Psoas muscle (tissue), 8 donors: ENCODE measurements around the gene CATSPER2. TPM values are rescaled to one million over a fixed set of nuclear protein-coding genes. Genes with fewer than 3 reads are reported as not detected.
"Not testable (repeated sequence)": the region's sequence is repeated elsewhere in the genome, so short reads cannot be mapped to it uniquely, and the experiment has no call there.

ENCODE experiments used
- ATAC-seq, 4 donors: fragments of 200-7000 bp; cut with Tn5 transposase; one replicate each; pipeline ENCODE4 v1.9.1; 2020; ENCODE audit warnings: moderate library complexity in 3 of 4, mild to moderate bottlenecking in 2 of 4
- DNase-seq, 2 donors: peaks; one replicate each; pipeline ENCODE4 v3.0.0-alpha.2; 2020
- H3K27ac ChIP-seq: fragments of 200-600 bp; one replicate; pipeline ENCODE4 v1.8.0; 2022
- H3K27me3 ChIP-seq, 3 donors: fragments of 200-600 bp in 1 of 3; one replicate each; pipeline versions ENCODE4 v1.6.1 to v1.8.0; 2013 to 2022; ENCODE audit warnings: low read length in 2 of 3, mild to moderate bottlenecking in 2 of 3, moderate library complexity in 1 of 3; ENCODE audit not compliant: insufficient read depth in 3 of 3
- H3K36me3 ChIP-seq, 2 donors: fragments of 200-600 bp in 1 of 2; one replicate each; pipeline versions ENCODE4 v1.6.1 to v1.8.0; 2013 to 2022; ENCODE audit warnings: low read depth in 1 of 2, mild to moderate bottlenecking in 1 of 2, moderate library complexity in 1 of 2; ENCODE audit not compliant: insufficient read depth in 1 of 2
- H3K4me1 ChIP-seq: fragments of 200-600 bp; one replicate; pipeline ENCODE4 v1.8.0; 2022
- H3K4me3 ChIP-seq: fragments of 200-600 bp; one replicate; pipeline ENCODE4 v1.8.0; 2022; ENCODE audit warnings: mild to moderate bottlenecking
- H3K9me3 ChIP-seq: fragments of 200-600 bp; one replicate; pipeline ENCODE4 v1.8.0; 2022
- WGBS, 3 donors: extraction: QIAGEN DNeasy Blood & Tissue Kit; methylation state at CpG; one replicate each; pipeline versions ENCODE4 v1.1.6 to v1.1.7; 2013; 5-methylcytosine and 5-hydroxymethylcytosine counted together
- intact Hi-C, 2 donors: fragments of 100-400 bp; cut with DNase I; formaldehyde crosslinking; loops; one replicate each; pipeline versions ENCODE4 v1.11.0 to v1.14.2; 2022
- long read RNA-seq, 2 donors: library from polyadenylated mRNA; unstranded; transcript quantifications; one replicate each; pipeline ENCODE4 v2.0.0, GENCODE V29; 2021
- polyA plus RNA-seq, 3 donors: library from polyadenylated mRNA; stranded (reverse); fragments of 200-250 nt; gene quantifications; one replicate each; pipeline ENCODE4 v1.2.3, GENCODE V29; 2013
- total RNA-seq, 4 donors: library from RNA; stranded (reverse); fragmentation: NEBNext Ultra II Directional in 2 of 4; extraction: Animal tissue kit (Norgen Biotek cat#: 25700) in 2 of 4; gene quantifications; one replicate each; pipeline versions ENCODE4 v1.2.1 to v1.2.4, GENCODE V29; 2021 to 2023
- TF ChIP-seq, protein P1 (sequence below): fragments of 200-600 bp; IDR thresholded peaks from one replicate; pipeline ENCODE4 v1.8.0; 2022; ENCODE audit warnings: antibody characterized with exemption
- donor health status: healthy with polysubstance abuse.
- donor health status: DM: no; HTN: no; CAD: no; lungs with moderate emphysema.
- donor health status: Bipolar disorder and iron deficiency.
- donor health status: healthy.
- donor health status: DM: yes; HTN: yes; CAD: no.
- donor health status: DM: no; HTN: no; CAD: no.
- donor health status: DM: no; HTN: no; CAD: no.
- donor health status: DM: yes; HTN: yes; CAD: no.

The CATSPER2 gene
- total RNA-seq: 1 to 10 TPM in 3 of 4 donors, under 1 TPM in 1; 0.87 to 1.4 (median 1.2) TPM
- polyA plus RNA-seq: 1 to 10 TPM in 2 of 3 donors, under 1 TPM in 1; 0.80 to 3.2 (median 3.1) TPM
- long read RNA-seq, donor 1: 0 reads
- long read RNA-seq, donor 2: 0 reads

DNA sequence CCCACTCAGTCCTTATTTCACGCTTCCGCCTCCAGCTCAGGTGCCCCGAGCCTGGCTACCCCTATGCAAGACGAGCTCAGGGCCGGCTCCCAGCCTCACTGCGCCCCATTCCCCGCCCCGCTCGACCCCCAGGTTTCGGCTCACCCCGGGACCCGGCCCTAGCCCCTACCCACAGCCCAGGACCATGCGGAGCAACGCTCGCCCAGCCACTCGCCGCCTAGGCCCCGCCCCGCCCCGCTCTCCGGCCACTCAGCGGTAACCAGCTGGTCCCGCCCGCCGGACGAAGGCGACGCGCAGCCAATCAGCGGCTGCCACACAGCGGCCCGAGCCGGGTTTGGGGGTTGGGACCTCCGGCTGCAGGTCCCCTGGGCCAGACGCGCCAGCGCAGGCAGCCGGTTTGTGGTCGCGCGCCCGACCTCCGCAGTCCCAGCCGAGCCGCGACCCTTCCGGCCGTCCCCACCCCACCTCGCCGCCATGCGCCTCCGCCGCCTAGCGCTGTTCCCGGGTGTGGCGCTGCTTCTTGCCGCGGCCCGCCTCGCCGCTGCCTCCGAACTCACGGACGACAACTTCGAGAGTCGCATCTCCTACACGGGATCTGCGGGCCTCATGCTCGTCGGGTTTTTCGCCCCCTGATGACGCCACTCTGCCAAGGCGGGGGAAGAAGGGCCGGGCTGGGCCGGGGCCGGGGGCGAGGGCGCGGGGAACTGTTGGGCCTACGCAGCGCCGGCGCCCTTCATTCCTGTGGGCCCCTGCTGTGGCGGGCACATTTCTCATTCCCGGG is at the start of gene CATSPER2:
CATSPER2 (minus strand) TSS at position 196 of the 781 bp plus-strand sequence. CDS start 783 bp downstream, outside the sequence.
- Histone ChIP-seq H3K27ac (no peak within 1 kb of the TSS), H3K36me3 (peaks cover 0 to 26% of the 10 kb centered on the region in 2 donors), H3K4me3 (no peak within 1 kb of the TSS), H3K4me1 (no peaks in the 10 kb centered on the region), H3K27me3 (no peaks in the 10 kb centered on the region), H3K9me3 (no peaks in the 10 kb centered on the region)
- peak in 1 of 4 donors; percentile 27 for ATAC-seq
- WGBS, 3 donors: 84 to 89% (median 86%) methylated on average over 65 to 85 of the region's 85 CpGs
- TF ChIP-seq, protein P1, sequence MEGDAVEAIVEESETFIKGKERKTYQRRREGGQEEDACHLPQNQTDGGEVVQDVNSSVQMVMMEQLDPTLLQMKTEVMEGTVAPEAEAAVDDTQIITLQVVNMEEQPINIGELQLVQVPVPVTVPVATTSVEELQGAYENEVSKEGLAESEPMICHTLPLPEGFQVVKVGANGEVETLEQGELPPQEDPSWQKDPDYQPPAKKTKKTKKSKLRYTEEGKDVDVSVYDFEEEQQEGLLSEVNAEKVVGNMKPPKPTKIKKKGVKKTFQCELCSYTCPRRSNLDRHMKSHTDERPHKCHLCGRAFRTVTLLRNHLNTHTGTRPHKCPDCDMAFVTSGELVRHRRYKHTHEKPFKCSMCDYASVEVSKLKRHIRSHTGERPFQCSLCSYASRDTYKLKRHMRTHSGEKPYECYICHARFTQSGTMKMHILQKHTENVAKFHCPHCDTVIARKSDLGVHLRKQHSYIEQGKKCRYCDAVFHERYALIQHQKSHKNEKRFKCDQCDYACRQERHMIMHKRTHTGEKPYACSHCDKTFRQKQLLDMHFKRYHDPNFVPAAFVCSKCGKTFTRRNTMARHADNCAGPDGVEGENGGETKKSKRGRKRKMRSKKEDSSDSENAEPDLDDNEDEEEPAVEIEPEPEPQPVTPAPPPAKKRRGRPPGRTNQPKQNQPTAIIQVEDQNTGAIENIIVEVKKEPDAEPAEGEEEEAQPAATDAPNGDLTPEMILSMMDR: no peak
- no peak for DNase-seq
- intact Hi-C loops: no loop called here

DNA sequence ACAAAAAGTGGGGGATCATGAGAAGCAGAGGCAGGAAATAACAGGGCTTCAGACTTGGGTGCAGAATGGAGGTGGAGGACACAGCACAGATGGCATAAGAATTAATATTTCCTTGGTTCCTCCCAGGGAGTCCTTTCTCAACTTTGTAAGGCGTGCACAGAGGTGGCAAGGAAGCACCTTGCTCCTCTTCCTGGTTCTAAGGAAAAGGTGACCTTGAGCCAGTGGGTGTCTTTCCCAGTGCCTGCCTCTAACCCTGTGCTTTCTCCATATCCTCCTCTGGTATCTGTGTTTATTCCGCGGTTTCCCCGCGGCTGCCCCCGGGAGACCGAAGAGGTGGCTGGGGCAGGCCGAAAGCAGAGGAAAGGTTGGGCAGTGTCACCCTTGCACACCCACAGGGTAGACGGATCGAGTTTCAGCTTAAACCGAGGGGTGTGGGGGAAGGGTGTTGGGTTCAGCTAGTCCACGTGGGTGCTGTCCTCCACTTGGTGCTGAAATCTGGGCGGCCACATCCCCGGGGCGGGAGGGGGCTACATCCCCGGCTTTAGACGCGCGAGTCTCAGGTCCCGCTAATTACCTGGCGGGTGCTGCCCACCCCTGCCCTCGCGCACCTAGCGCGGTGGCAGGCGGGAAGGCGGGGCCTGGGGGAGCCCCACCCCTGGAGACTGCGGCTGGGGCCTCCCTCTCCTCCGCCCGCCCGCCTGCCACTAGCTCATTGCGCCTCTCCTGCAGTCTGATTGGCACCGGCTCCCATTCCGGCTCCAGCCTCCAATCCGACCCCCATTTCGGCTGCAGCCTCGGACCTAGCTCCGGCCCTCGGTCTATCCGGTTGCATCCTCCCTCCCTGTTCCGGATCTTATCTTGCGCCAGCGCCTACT is 44.7 kb upstream of the CATSPER2 start, which contains the start of gene CKMT1A:
CKMT1A (plus strand) TSS at position 712 of the 875 bp plus-strand sequence. CDS start 192 bp downstream, outside the sequence.
- H3K27me3 ChIP-seq, H3K36me3 ChIP-seq, DNase-seq, H3K9me3 ChIP-seq, H3K4me1 ChIP-seq, H3K4me3 ChIP-seq, intact Hi-C loops, H3K27ac ChIP-seq: not testable (repeated sequence)
- no CpG with 5 or more reads among the region's 43 CpGs for WGBS, 3 donors
- peak; percentile 26 to 41 (median 36) for ATAC-seq

DNA sequence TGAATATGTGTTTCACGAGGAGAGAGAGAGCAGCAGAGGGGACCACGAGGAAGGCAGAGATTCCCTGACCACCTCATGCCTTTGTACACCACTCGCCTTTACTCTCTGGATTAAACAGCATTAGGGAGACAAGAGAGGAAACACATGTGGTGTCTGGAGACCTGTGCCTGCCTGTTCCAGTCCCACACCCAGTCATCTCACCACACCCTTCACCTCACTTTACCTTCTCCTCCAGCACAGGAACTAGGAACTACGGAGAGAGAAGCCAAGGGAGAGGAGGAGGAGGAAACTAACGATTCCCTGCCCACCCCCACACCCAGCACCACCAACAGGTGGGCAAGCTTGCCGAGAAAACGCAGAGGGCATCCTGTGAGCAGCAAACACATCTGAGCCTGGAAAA is 44.0 kb upstream of the CATSPER2 start:
- H3K27ac ChIP-seq, intact Hi-C loops, H3K4me1 ChIP-seq, DNase-seq, H3K36me3 ChIP-seq, H3K4me3 ChIP-seq, H3K27me3 ChIP-seq, ATAC-seq, H3K9me3 ChIP-seq: not testable (repeated sequence)
- 13 to 20% methylated on average over 2 to 3 of the region's 7 CpGs; no CpG with 5 or more reads in 1 of the 3 donors for WGBS, 3 donors

DNA sequence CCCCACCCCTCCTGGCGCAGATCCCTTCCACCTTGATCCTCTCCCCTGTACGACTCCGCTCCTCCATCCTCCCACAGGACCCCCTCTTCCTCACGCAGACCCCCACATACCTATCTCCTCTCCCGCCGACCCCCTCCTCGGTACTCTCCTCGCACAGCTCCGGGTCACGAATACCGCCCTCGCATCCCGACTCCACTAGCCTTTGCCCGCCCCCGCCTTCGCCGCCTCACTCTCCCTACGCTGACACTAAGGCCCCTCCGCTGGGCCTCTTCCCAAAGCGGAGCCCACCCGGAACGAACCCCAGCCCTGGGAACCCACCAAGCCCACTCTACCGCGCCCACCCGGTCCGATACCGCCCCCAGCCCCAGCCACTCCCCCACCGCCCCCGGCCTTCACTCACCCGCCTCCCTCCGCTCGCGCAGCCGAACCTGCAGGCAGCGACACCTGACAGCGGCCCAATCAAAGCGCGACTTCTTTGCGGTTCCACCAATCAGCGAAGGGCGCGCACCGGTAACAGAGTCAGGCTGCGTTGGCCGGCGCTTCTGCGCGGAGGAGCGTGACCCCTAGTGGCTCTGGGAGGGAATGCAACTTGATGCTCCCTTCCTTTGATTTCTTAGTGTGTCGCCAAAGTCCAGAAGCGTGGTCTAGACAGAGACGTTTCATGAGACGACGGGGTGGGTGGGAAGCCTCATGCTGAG is 41.1 kb upstream of the CATSPER2 start:
- ATAC-seq: peak; percentile 99 to 100 (median 100)
- not testable (repeated sequence) for H3K4me1 ChIP-seq

DNA sequence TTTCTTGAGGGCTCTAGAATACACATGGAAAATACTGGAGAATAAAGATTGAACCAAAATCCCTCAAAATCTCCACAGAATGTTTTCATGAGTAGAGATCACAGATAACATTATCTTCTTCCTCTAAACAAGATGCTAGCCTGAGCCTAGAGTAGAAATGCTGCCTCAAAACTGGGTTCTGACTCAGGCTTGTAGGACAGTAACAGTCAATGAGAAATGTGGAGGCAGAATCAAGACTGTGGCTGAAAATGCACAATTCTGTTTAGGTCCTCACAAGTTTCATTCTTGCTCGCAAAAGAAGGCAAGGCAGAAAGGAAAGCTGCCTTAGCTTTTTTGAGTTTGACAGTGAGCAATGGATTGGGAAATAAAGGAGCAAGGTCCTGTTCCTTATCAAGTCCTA is 25.5 kb upstream of the CATSPER2 start:
- H3K4me3 ChIP-seq, H3K27ac ChIP-seq, H3K36me3 ChIP-seq, H3K4me1 ChIP-seq, H3K27me3 ChIP-seq, H3K9me3 ChIP-seq, intact Hi-C loops, DNase-seq, ATAC-seq: not testable (repeated sequence)
- no CpG with 5 or more reads among the region's 1 CpG for WGBS, 3 donors

More for the DNA sequence above, 41.1 kb upstream of the CATSPER2 start:
- WGBS, 3 donors: no CpG with 5 or more reads among the region's 54 CpGs
- H3K4me3 ChIP-seq, H3K27me3 ChIP-seq, intact Hi-C loops, DNase-seq, H3K36me3 ChIP-seq, H3K9me3 ChIP-seq, H3K27ac ChIP-seq: not testable (repeated sequence)

DNA sequence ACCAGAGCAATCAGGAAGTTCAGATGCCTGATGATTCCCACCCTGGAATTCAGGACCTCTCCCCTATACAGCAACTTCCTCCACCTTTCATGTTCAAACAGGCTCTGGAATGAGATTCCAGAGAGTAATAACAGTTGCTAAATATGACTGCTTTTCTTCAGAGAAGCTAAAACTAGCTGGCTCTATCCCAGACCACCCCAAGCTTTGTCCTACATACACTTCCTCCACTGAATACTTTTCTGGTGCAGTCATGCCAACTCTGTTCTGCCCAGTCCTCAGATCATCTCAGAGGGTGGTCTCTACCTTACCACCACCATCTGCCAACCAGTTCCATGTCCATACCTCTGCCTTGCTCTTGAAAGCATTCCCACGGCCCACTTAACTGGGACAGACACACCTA is 17.5 kb upstream of the CATSPER2 start:
- WGBS, 3 donors: no CpG with 5 or more reads among the region's 1 CpG
- H3K4me1 ChIP-seq, H3K27me3 ChIP-seq, DNase-seq, ATAC-seq, H3K27ac ChIP-seq, H3K9me3 ChIP-seq, intact Hi-C loops, H3K4me3 ChIP-seq, H3K36me3 ChIP-seq: not testable (repeated sequence)

DNA sequence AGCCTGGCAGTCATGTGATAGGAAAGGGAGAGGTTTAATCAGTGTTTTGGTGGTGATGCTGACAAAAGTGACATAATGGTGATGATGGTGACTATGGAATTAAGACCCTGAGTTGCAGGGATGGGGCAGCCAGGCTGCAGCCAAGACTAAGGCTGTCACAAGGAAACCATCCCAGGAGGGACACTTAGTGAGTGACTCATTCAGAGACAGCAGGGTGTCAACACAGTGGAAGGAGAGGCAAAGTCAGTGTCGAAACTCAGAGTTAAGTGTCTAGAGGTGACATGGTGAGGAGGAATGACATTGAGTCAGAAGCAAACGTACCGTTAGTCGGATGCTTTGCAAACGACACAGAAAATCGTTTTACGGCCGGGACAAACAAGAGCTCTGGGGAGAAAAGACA is 14.7 kb upstream of the CATSPER2 start:
- H3K27me3 ChIP-seq, H3K36me3 ChIP-seq, intact Hi-C loops, H3K4me1 ChIP-seq, H3K9me3 ChIP-seq, DNase-seq, H3K27ac ChIP-seq, H3K4me3 ChIP-seq: not testable (repeated sequence)
- WGBS, 3 donors: no CpG with 5 or more reads among the region's 8 CpGs
- ATAC-seq: peak in 1 of 4 donors; percentile 57

DNA sequence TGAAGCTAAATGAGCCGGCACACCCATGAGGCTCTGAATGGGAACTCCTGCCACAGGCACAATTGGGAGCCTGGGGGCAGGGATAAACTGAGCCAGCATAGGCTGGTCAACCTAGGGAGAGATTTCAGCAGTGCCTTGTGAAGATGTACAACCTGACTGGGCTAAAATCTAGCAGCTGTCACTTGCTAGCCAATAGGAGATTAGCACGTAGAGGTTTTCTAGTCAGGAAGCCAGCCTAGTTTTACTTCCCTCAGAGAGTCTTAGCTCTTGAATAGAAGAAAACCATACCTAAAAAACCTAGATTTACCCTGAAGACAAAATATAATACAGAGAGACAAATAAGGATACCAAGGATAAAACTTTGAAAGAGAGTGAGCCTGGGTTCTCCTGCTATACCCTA is 13.6 kb upstream of the CATSPER2 start:
- WGBS, 3 donors: 90 to 100% (median 100%) methylated on average over 1 of the region's 2 CpGs
- H3K9me3 ChIP-seq, H3K27me3 ChIP-seq, H3K27ac ChIP-seq, H3K36me3 ChIP-seq, DNase-seq, intact Hi-C loops, H3K4me1 ChIP-seq, H3K4me3 ChIP-seq, ATAC-seq: not testable (repeated sequence)

DNA sequence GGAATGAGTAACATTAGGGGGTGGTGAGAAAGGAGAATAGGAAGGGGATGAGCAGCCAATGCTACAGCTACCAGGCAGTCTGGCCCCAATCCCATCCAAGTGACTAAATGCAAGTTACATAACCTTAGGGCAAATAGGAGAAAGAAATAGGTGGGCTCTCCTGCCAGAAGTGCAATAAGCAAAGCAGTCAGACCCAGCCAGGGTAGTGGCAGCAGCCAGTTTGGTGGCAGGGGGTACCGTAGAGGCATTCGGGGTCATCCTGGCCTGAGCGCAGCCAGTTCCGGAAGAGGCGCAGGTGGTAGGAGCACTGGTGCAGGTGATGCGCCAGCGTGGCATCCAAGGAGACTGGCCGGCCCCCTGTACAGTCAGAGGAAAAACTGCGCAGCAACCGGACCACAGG is 11.1 kb upstream of the CATSPER2 start:
- H3K36me3 ChIP-seq, H3K27ac ChIP-seq, H3K27me3 ChIP-seq, ATAC-seq, intact Hi-C loops, DNase-seq, H3K9me3 ChIP-seq, H3K4me1 ChIP-seq, H3K4me3 ChIP-seq: not testable (repeated sequence)
- 98 to 100% (median 100%) methylated on average over 2 to 5 of the region's 10 CpGs for WGBS, 3 donors
